ENCODE measurements around the gene ATP10B. TPM values are rescaled to one million over a fixed set of nuclear protein-coding genes. Genes with fewer than 3 reads are reported as not detected.
A peak's percentile ranks its signal among the peaks of the same experiment; 100 is the strongest.
"Not testable (repeated sequence)": the region's sequence is repeated elsewhere in the genome, so short reads cannot be mapped to it uniquely, and the experiment has no call there.

ATP10B gene
- total RNA-seq, 2 experiments from 2014 or later, result not detected

- Mint-ChIP-seq H3K27me3 (no peaks in the 10 kb centered on the region), H3K36me3 (ENCODE audit: low read depth) (no peaks in the 10 kb centered on the region), H3K9me3 (no peaks in the 10 kb centered on the region), H3K4me1 (ENCODE audit: low read depth) (no peaks in the 10 kb centered on the region), H3K4me3 (no peak overlapping the region), H3K27ac (no peak overlapping the region)
- no peaks in the 10 kb centered on the region for H3K4me1 ChIP-seq (ENCODE audit: insufficient read depth, low read length)
- ATAC-seq (ENCODE audit: poor library complexity), result no peak
- H3K27ac ChIP-seq (ENCODE audit: low read depth in 1 of 2, low read length in 2 of 2), result no peak overlapping the region
- DNase-seq, result no peak
- CTCF ChIA-PET, result no interaction called here
- POLR2A ChIA-PET, result no interaction called here
- no peaks in the 10 kb centered on the region for H3K27me3 ChIP-seq (ENCODE audit: control insufficient read depth in 1 of 2, insufficient read depth in 2 of 2, low read length in 2 of 2)
- TF ChIP-seq CTCF (IDR thresholded peaks at IDR 0.05), result no peak
- intact Hi-C loops (cut with DNase I, micrococcal nuclease), result no loop called here
- no peaks in the 10 kb centered on the region for H3K36me3 ChIP-seq (ENCODE audit: insufficient read depth, low read length)
- no peak overlapping the region for H3K4me3 ChIP-seq (ENCODE audit: low read length)
- H3K9me3 ChIP-seq (ENCODE audit: control insufficient read depth in 1 of 2, insufficient read depth in 1 of 2, low read length in 2 of 2), result no peaks in the 10 kb centered on the region
These were observed 131.2 kb downstream of the ATP10B start for GRCh38 chr5:160720822-160721221.

GRCh38 chr5:160715508-160715907, 136.5 kb downstream of the ATP10B start:
- POLR2A ChIA-PET; H3K4me1 Mint-ChIP-seq (ENCODE audit: low read depth); H3K27me3 ChIP-seq (ENCODE audit: control insufficient read depth in 1 of 2, insufficient read depth in 2 of 2, low read length in 2 of 2); H3K9me3 Mint-ChIP-seq; H3K27ac Mint-ChIP-seq; H3K36me3 ChIP-seq (ENCODE audit: insufficient read depth, low read length); H3K27ac ChIP-seq (ENCODE audit: low read depth in 1 of 2, low read length in 2 of 2); DNase-seq; H3K27me3 Mint-ChIP-seq; CTCF ChIA-PET; intact Hi-C loops (cut with DNase I, micrococcal nuclease); ATAC-seq (ENCODE audit: poor library complexity); H3K9me3 ChIP-seq (ENCODE audit: control insufficient read depth in 1 of 2, insufficient read depth in 1 of 2, low read length in 2 of 2); H3K4me3 ChIP-seq (ENCODE audit: low read length); H3K4me1 ChIP-seq (ENCODE audit: insufficient read depth, low read length); H3K4me3 Mint-ChIP-seq; H3K36me3 Mint-ChIP-seq (ENCODE audit: low read depth): not testable (repeated sequence)

DNA sequence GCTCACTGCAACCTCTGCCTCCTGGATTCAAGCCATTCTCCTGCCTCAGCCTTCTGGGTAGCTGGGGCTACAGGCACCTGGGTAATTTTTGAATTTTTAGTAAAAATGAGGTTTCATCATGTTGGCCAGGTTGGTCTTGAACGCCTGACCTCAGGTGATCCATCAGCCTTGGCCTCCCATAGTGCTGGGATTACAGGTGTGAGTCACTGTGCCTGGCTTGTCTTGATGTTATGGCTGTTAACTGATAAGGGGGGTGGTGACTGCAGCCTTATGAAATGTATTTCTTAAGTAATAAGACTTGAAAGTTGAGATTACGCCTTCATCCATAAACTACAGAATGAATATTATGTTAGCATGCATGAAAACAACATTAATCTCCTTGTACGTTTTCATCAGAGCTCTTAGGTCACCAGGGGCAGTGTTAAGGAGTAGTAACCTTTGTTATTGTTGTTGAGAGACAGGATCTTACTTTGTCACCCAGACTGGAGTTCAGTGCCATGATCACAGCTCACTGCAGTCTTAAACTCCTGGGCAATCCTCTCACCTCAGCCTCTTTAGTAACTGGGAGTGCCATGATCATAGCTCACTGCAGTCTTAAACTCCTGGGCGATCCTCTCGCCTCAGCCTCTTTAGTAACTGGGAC, 148.3 kb downstream of the ATP10B start:
- no peak overlapping the region for H3K4me3 ChIP-seq (ENCODE audit: low read length)
- Mint-ChIP-seq H3K4me3 (no peak overlapping the region), H3K4me1 (ENCODE audit: low read depth) (no peaks in the 10 kb centered on the region), H3K36me3 (ENCODE audit: low read depth) (no peaks in the 10 kb centered on the region), H3K27me3 (peaks cover 1% of the 10 kb centered on the region), H3K9me3 (no peaks in the 10 kb centered on the region), H3K27ac (no peak overlapping the region)
- intact Hi-C loops (cut with DNase I, micrococcal nuclease), result no loop called here
- POLR2A ChIA-PET, result no interaction called here
- H3K36me3 ChIP-seq (ENCODE audit: insufficient read depth, low read length), result no peaks in the 10 kb centered on the region
- DNase-seq (no peak), ATAC-seq (ENCODE audit: poor library complexity) (no peak)
- no peak for TF ChIP-seq CTCF (IDR thresholded peaks at IDR 0.05)
- H3K27ac ChIP-seq (ENCODE audit: low read depth in 1 of 2, low read length in 2 of 2), result no peak overlapping the region
- CTCF ChIA-PET, result interaction anchor here (0.5 kb wide), 1 partner anchor 1011 kb away, joined by 5 read pairs; no protein-coding TSS in a partner anchor
- no peaks in the 10 kb centered on the region for H3K4me1 ChIP-seq (ENCODE audit: insufficient read depth, low read length)
- H3K9me3 ChIP-seq (ENCODE audit: control insufficient read depth in 1 of 2, insufficient read depth in 1 of 2, low read length in 2 of 2), result no peaks in the 10 kb centered on the region
- no peaks in the 10 kb centered on the region for H3K27me3 ChIP-seq (ENCODE audit: control insufficient read depth in 1 of 2, insufficient read depth in 2 of 2, low read length in 2 of 2)

DNA sequence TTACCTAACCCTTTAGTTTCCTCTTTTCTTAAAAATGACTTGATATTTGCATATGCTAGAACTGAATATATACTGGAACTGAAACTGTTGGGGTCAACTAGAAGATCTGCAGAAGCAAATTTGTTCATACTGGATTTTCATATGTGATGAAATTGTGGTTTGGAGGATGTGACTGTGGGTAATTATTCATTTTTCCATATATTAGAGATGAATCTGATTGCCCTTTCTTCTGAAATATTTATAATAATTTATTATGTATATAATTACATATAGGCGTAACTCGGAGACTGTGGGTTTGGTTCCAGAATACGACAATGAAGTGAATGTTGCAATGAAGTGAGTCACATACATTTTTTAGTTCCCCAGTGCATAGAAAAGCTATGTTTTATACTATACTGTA, 149.1 kb downstream of the ATP10B start:
- H3K27me3 Mint-ChIP-seq, result no peaks in the 10 kb centered on the region
- Histone ChIP-seq H3K27me3 (ENCODE audit: control insufficient read depth in 1 of 2, insufficient read depth in 2 of 2, low read length in 2 of 2) (no peaks in the 10 kb centered on the region), H3K27ac (ENCODE audit: low read depth in 1 of 2, low read length in 2 of 2) (no peak overlapping the region), H3K4me3 (ENCODE audit: low read length) (no peak overlapping the region), H3K36me3 (ENCODE audit: insufficient read depth, low read length) (no peaks in the 10 kb centered on the region), H3K4me1 (ENCODE audit: insufficient read depth, low read length) (no peaks in the 10 kb centered on the region), H3K9me3 (ENCODE audit: control insufficient read depth in 1 of 2, insufficient read depth in 1 of 2, low read length in 2 of 2) (no peaks in the 10 kb centered on the region)
- intact Hi-C loops (cut with DNase I, micrococcal nuclease), result no loop called here
- POLR2A ChIA-PET, result no interaction called here
- no peak overlapping the region for H3K4me3 Mint-ChIP-seq
- TF ChIP-seq CTCF (IDR thresholded peaks at IDR 0.05), result no peak
- CTCF ChIA-PET, result interaction anchor here (0.5 kb wide), 1 partner anchor 1012 kb away, joined by 5 read pairs; no protein-coding TSS in a partner anchor
- no peak overlapping the region for H3K27ac Mint-ChIP-seq
- DNase-seq, result peak in 3 of 14 experiments; percentile 14 to 59 (median 45)
- no peaks in the 10 kb centered on the region for H3K36me3 Mint-ChIP-seq (ENCODE audit: low read depth)
- no peaks in the 10 kb centered on the region for H3K4me1 Mint-ChIP-seq (ENCODE audit: low read depth)
- ATAC-seq (ENCODE audit: poor library complexity), result no peak
- no peaks in the 10 kb centered on the region for H3K9me3 Mint-ChIP-seq
